GM13977 (cell line): ENCODE results near the gene CCT8L2.
"Not testable (repeated sequence)": the region's sequence is repeated elsewhere in the genome, so short reads cannot be mapped to it uniquely, and the experiment has no call there.

ENCODE experiments used
- DNase-seq: peaks from one replicate; pipeline ENCODE4 v3.0.0; 2012; ENCODE audit warnings: low spot score
- in situ Hi-C: fragments of 300-500 bp; cut with MboI; formaldehyde crosslinking; loops from one replicate; pipeline ENCODE4 v1.12.0; 2022; ENCODE audit warnings: low sequenced_read_pairs, low pct_unique_long_range_greater_than_20kb, mixed read lengths, inconsistent platforms; ENCODE audit not compliant: unreplicated experiment
- TF ChIP-seq, protein P1 (sequence below): IDR thresholded peaks from 2 replicates; pipeline ENCODE4 v1.5.1; 2012; ENCODE audit warnings: mild to moderate bottlenecking, control low read depth; ENCODE audit not compliant: insufficient read depth; ENCODE audit errors: extremely low read depth, missing control alignments

The CCT8L2 gene

DNA sequence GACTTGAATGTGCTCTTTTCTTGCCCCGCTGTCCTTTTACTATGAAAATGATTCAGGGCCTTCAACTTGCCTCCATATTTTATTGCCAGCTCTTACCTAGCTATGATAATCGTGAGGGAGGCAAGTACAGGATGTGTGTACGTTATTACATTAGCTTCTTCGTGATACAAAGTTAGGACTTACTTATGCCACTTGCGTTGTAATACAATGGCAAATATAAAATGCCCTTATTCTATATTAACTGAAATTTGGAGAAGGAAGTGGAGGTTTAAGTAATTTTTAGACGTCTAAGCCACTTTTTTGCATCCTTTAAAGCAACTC, 10.8 kb upstream of the CCT8L2 start:
- DNase-seq = no peak
- TF ChIP-seq, protein P1, sequence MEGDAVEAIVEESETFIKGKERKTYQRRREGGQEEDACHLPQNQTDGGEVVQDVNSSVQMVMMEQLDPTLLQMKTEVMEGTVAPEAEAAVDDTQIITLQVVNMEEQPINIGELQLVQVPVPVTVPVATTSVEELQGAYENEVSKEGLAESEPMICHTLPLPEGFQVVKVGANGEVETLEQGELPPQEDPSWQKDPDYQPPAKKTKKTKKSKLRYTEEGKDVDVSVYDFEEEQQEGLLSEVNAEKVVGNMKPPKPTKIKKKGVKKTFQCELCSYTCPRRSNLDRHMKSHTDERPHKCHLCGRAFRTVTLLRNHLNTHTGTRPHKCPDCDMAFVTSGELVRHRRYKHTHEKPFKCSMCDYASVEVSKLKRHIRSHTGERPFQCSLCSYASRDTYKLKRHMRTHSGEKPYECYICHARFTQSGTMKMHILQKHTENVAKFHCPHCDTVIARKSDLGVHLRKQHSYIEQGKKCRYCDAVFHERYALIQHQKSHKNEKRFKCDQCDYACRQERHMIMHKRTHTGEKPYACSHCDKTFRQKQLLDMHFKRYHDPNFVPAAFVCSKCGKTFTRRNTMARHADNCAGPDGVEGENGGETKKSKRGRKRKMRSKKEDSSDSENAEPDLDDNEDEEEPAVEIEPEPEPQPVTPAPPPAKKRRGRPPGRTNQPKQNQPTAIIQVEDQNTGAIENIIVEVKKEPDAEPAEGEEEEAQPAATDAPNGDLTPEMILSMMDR = no peak
- in situ Hi-C loops = no loop called here

DNA sequence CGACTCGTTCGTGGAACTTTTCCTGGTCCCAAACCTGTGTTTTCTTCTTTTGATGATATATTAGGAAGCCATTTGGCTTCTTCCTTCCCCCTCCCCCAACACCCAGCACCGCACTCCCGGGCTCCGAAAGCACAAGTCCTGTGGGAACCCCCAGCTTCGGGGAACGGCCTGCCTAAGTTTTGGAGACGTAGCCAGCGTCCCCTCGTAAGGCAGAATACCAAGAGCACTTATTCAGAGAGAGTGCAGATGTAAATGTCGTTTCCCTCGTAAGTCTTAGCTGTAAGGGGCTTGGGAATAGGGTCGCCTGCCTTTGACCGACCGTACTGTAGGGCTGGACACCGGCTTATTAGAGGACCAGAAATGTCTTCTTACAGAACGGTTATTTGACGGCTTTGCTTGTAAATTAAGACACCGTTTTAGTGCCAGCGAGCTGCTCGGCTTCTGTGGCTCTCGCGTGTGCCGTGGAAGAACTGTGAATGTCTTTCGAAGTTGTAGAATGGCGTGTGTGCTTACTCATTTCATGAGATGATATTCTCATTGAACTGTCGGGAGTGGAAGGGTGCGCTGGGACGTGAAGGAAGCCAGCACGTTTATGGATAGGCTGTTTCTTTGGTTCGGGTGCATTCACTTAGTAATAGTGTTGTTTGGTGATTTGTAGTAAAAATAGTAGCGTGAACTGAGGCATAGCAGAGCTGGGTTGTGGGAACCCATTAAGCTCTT, 10.3 kb upstream of the CCT8L2 start:
- in situ Hi-C loops = not testable (repeated sequence)

DNA sequence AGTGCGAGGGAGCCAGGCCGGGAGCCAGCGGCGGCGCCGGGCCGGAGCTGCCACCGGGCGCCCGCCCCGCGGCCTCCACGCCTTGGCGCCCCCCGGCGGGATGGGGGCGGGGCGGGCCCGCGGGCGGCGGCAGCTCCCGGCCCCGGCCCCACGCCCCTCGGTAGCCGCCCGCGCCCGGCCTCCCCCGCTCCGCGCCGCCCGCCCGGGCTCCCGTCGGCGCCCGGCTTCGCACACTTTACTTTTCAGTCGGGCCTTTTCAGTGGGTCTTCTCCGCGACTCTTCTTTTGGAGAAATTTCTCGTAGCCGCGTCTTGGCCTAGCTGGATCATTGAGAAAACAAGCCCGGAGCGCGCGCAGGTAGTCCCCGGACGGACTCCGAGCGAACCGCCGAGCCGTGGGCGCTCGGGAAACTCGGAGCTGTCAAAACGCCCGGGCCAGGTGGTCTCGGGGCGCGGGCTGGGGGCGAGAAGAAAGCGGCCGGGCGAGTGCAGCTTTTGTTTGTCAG, 9.7 kb upstream of the CCT8L2 start:
- DNase-seq, in situ Hi-C loops: not testable (repeated sequence)

More for the DNA sequence above, 10.3 kb upstream of the CCT8L2 start:
- DNase-seq = not testable (repeated sequence)

DNA sequence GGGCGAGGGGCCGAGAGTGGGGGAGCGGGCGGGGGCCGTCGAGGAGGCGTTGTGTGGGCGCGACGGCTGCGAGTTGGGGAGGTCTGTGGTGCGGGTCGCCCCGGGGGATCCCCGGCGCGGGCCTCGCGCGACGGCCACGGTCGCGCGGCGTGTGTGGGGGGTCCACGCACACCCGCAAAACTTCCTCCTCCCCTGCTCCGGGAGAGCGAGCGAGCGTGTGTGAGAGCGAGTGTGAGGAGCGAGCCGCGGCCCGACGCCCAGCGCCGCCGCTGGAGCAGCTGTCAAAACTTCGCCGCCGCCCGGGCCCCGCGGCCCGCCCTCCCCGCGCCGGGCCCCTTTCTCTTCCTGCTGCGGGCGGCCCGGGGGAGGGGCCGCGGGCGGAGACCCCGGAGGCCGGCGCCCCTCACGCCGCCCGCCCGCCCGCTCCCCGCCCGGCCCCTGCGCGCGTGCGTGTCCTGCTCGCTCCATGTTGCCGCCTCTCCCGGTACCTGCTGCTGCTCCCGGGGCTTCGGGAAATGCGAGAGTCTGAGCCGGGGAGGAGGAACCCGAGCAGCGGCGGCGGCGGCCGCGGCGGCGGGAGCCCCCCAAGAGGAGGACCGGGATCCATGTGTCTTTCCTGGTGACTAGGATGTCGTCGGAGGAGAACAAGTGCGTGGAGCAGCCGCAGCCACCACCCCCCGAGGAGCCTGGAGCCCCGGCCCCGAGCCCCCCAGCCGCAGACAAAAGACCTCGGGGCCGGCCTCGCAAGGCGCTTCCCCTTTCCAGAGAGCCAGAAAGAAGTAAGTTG, 9.0 kb upstream of the CCT8L2 start:
- in situ Hi-C loops = no loop called here
- TF ChIP-seq, protein P1 = no peak
- no peak for DNase-seq

DNA sequence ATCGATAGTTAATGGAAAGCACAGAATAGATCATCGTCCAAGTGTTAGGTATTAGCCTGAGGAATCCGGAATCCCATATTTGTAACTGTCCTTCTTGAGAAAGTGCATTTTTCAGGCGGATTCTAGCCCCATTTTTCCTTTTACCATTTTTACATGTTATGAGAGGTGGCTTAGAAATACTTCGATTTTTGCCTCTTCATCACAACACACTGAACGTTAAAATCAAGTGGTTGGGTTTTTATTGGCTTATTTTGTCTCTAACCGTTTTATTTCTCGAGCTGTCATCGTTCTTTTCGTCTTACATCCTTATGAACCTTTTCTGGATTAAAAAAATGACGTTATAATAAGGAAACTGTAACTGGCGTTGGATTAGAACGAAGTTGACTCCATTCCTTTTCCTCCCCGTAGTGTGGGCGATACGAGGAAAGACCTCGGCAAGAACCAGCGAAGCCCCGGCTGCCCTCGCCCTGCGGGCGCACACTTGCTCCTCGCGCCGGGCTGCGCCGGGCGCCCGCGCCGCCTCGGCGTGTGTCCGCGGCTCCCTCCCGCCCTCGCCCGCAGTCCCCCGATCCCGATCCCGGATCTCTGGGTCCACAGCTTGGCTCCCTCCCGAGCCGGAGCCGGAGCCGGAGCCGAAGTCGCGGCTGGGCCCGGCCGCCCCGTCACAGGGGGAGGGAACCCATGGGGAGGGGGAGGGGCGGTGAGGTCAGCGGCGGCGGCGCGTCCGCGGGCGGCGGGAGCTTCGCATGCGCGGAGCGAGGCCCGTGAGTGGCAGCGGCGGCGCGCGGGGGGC, 8.2 kb upstream of the CCT8L2 start:
- DNase-seq, in situ Hi-C loops: not testable (repeated sequence)

DNA sequence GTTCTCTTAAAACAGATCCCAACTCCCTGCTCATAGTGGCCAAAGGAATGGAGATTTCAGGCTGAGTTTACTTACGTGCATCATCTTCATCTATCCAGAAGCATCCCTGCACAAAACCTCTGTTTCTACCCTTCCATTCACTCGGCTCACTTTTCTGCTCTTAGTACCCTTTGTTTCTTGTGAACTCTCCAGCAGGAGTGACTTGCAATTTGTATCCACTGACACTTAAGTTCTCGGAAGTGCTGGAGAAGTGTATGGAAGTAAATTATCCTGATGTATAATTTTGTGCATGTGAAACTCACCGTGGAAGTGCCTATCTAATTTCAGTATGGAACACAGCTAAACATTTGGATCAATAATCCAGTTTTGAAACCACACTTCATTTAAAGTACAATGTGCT, 7.0 kb upstream of the CCT8L2 start:
- in situ Hi-C loops, DNase-seq: not testable (repeated sequence)

DNA sequence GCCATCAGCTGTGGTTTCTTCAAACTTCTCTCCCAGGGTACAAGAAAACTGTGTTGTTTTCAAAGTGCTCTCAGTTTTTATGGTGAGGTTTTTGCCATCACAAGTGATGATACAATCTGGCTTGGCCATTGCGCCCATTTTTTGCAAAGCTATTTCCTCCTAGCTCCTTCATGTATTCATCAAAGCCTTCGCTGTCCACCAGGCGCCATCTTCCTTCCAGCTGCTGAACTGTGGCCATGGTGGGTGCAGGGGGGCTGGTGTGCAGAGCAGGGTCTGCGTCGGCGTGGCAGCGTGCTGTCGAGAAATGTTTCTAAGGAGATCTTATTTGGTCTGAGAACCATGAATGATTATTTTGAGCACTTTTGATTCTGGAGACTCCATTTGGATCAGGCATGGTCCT, 2.6 kb upstream of the CCT8L2 start:
- DNase-seq, in situ Hi-C loops: not testable (repeated sequence)

DNA sequence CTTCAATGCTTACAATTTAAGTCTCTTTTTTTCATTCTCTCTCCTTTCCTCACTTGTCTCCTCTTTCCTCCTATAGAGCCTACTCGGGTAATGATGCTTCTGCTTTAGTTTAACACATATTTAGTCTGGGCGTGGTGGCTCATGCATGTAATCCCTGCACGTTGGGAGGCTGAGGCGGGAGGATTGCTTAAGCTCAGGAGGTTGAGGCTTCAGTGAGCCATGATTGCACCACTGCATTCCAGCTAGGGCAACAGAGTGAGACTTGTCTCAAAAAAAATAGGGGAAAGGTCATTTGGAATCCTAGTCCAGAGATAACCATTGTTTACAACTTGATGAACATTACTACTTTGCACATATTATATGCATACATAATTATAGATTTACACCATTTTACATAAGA, 1.4 kb upstream of the CCT8L2 start:
- DNase-seq = no peak
- TF ChIP-seq, protein P1 = no peak

DNA sequence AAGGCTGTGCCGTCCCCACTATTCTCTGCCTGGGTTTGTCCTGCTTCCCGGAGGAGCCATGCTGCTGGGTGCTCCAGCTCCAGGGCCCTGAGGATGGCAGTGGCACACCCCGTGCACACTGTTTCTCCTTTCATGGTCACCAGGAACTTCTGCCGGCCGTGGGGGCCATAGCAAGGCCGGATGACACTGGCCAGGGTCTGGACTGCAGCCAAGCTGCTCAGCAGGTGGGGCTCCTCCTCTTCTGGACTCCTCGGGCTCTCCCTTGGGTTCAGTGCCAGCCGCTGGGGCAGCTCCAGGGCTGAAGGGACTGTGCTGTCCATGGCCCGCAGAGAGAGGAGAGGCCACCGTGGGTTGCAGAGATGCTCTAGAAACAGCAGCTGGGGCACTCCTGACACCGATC, 379 bp downstream of the CCT8L2 start:
- DNase-seq, in situ Hi-C loops: not testable (repeated sequence)

More for the DNA sequence above, 1.4 kb upstream of the CCT8L2 start:
- in situ Hi-C loops = no loop called here

DNA sequence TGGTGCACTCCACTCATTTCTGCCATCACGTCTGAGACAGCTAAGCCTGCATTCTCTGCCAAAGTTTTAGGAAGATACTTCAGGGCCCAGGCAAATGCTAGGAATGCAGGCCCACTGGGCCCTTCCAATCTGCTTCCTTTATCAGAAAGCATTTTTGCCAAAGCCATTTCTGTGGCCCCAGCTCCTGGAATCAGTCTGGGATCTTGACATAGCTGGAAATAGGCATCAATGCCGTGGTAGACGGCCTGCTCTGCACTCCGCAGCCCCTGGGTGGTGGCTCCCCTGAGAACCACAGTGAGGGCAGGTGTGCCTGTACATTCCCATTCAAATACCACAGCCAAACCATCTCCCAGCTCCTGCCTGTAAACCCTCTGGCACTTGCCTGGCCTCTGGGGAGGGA, 1.5 kb downstream of the CCT8L2 start:
- DNase-seq, in situ Hi-C loops: not testable (repeated sequence)
